ENCODE measurements around the gene CHRNB2. TPM values are rescaled to one million over a fixed set of nuclear protein-coding genes. Genes with fewer than 3 reads are reported as not detected.

The CHRNB2 gene
- total and polyA plus RNA-seq, 2 of the 8 experiments (the other 6 are each of a cell fraction or from before 2014, with no cell fraction given): 3.1 to 4.1 TPM

DNA sequence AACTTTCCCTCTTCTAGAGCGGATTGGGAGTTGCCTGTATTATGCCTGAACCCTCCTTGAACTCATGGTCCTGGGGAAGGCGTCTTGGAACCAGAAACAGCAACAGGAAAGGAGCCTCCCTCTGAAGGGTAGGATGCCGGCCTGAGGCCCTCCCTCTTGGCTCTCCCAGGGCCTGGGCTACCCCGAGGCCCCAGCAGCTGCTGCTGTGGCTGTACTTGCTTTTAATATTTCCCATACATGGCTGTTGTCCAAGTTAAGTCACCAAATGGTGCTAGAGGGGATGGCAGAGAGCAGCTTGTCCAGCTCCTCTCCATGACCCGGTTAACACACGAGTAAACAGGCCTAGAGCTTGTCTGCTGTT is 10.5 kb downstream of the CHRNB2 start (continued):
- TF ChIP-seq FOSL1 (IDR thresholded peaks at IDR 0.05; ENCODE audit: insufficient read depth, low read depth, low read length) (no peak), BRCA1 (IDR thresholded peaks at IDR 0.05; ENCODE audit: low read depth, low read length) (no peak), PHF8 (conservative IDR thresholded peaks at IDR 0.05; ENCODE audit: low read depth, low read length) (no peak), YY1 (IDR thresholded peaks at IDR 0.05; ENCODE audit: low read depth, low read length) (no peak)

Measured in H1 (cell line).